HepG2 (cell line): ENCODE data around the gene DNAJA3. TPM values are rescaled to one million over a fixed set of nuclear protein-coding genes. Genes with fewer than 3 reads are reported as not detected.

Experiments used
- ADNP ChIP-seq: sonication (generic); formaldehyde crosslinking; IDR thresholded peaks from 2 replicates; pipeline ENCODE4 v1.4.0; 2020; ENCODE audit warnings: missing genetic modification reagents
- CBX5 ChIP-seq: sonication (generic); formaldehyde crosslinking; IDR thresholded peaks from 2 replicates; pipeline ENCODE4 v1.4.0; 2020; ENCODE audit warnings: missing genetic modification reagents, borderline replicate concordance
- ESRRA ChIP-seq: sonication (generic); formaldehyde crosslinking; IDR thresholded peaks from 2 replicates; pipeline ENCODE4 v1.5.1; 2020; ENCODE audit warnings: mild to moderate bottlenecking, low read depth, missing genetic modification reagents
- HOMEZ ChIP-seq: IDR thresholded peaks from 2 replicates; pipeline ENCODE4 v1.6.1; 2016; ENCODE audit warnings: low read depth
- MEIS1 ChIP-seq: sonication (generic); formaldehyde crosslinking; IDR thresholded peaks from 2 replicates; pipeline ENCODE4 v1.9.0; 2021; ENCODE audit warnings: mild to moderate bottlenecking, missing genetic modification reagents, moderate library complexity, borderline replicate concordance
- MTF2 ChIP-seq: sonication (generic); formaldehyde crosslinking; IDR thresholded peaks from 2 replicates; pipeline ENCODE4 v1.5.0; 2020; ENCODE audit warnings: missing genetic modification reagents, borderline replicate concordance
- MYC ChIP-seq: sonication (generic); formaldehyde crosslinking; IDR thresholded peaks from 2 replicates; pipeline ENCODE4 v1.9.0; 2021; ENCODE audit warnings: missing genetic modification reagents, borderline replicate concordance
- NCOA1 ChIP-seq: sonication (generic); formaldehyde crosslinking; IDR thresholded peaks from 2 replicates; pipeline ENCODE4 v1.9.0; 2021; ENCODE audit warnings: missing genetic modification reagents
- PHF20 ChIP-seq: sonication (generic); formaldehyde crosslinking; IDR thresholded peaks from 2 replicates; pipeline ENCODE4 v1.5.0; 2020; ENCODE audit warnings: mild to moderate bottlenecking, missing genetic modification reagents
- PRMT3 ChIP-seq: sonication (generic); formaldehyde crosslinking; IDR thresholded peaks from 2 replicates; pipeline ENCODE4 v1.8.1; 2022; ENCODE audit warnings: low read depth, mild to moderate bottlenecking, moderate library complexity, missing genetic modification reagents, borderline replicate concordance
- RAD51 ChIP-seq: fragments of 450-650 bp; IDR thresholded peaks from 2 replicates; pipeline ENCODE4 v1.6.1; 2016; ENCODE audit warnings: borderline replicate concordance
- TCF12 ChIP-seq, 2 experiments: fragments of 450-650 bp in 1 of 2; sonication (generic) in 1 of 2; formaldehyde crosslinking in 1 of 2; IDR thresholded peaks; 2 replicates each; pipeline versions ENCODE4 v1.6.1 to v1.8.0; 2017 to 2022; ENCODE audit warnings: antibody characterized with exemption in 1 of 2, mild to moderate bottlenecking in 1 of 2, missing genetic modification reagents in 1 of 2, moderate library complexity in 1 of 2
- TP53 ChIP-seq: sonication (generic); formaldehyde crosslinking; conservative IDR thresholded peaks from 2 replicates; pipeline ENCODE4 v1.4.0; 2020; ENCODE audit warnings: missing genetic modification reagents
- ZFP36 ChIP-seq: fragments of 150-350 bp; IDR thresholded peaks from 2 replicates; pipeline ENCODE4 v1.6.1; 2018; ENCODE audit warnings: borderline replicate concordance, low read length, low read depth; ENCODE audit not compliant: partially characterized antibody
- ZFX ChIP-seq: sonication (generic); formaldehyde crosslinking; IDR thresholded peaks from 2 replicates; pipeline ENCODE4 v1.4.0; 2020; ENCODE audit warnings: mild to moderate bottlenecking, low read depth, missing genetic modification reagents, moderate library complexity
- ZMYM2 ChIP-seq: sonication (generic); formaldehyde crosslinking; IDR thresholded peaks from 2 replicates; pipeline ENCODE4 v1.8.0; 2022; ENCODE audit warnings: mild to moderate bottlenecking, missing genetic modification reagents
- ZNF33B ChIP-seq: sonication (generic); formaldehyde crosslinking; IDR thresholded peaks from 2 replicates; pipeline ENCODE4 v1.5.1; 2020; ENCODE audit warnings: mild to moderate bottlenecking, missing genetic modification reagents
- ZNF558 ChIP-seq: sonication (generic); formaldehyde crosslinking; IDR thresholded peaks from 2 replicates; pipeline ENCODE4 v1.9.0; 2022; ENCODE audit warnings: mild to moderate bottlenecking, missing genetic modification reagents, borderline replicate concordance
- ZSCAN12 ChIP-seq: sonication (generic); formaldehyde crosslinking; IDR thresholded peaks from 2 replicates; pipeline ENCODE4 v1.9.0; 2021; ENCODE audit warnings: mild to moderate bottlenecking, missing genetic modification reagents
- polyA plus RNA-seq, 8 experiments: library from polyadenylated mRNA; depleted of rRNA in 3 of 8; stranded (reverse) in 7 of 8; unstranded in 1 of 8; fragments of >200 nt; fragmentation: Illumina TruSeq in 4 of 8; extraction: Trizol in 4 of 8; gene quantifications; 2 replicates each; pipeline versions ENCODE4 v1.2.1 to v1.2.3, GENCODE V29; 2011 to 2016; ENCODE audit warnings: low read depth in 4 of 8, missing spikeins in 1 of 8, mixed read lengths in 1 of 8; ENCODE audit not compliant: insufficient read depth in 1 of 8
- total RNA-seq, 5 experiments: library from RNA; depleted of rRNA; stranded (reverse); fragments of >200 nt; fragmentation: Illumina TruSeq; extraction: Trizol; gene quantifications; 2 replicates each; pipeline ENCODE4 v1.2.3, GENCODE V29; 2016; ENCODE audit warnings: low read depth in 1 of 5
- TF ChIP-seq, protein P1 (sequence below): IDR thresholded peaks from 2 replicates; pipeline ENCODE4 v1.6.1; 2016; ENCODE audit warnings: mild to moderate bottlenecking, missing biosample characterization, missing genetic modification reagents
- TF ChIP-seq, protein P2 (sequence below): sonication (generic); formaldehyde crosslinking; IDR thresholded peaks from 2 replicates; pipeline ENCODE4 v1.4.0; 2020; ENCODE audit warnings: mild to moderate bottlenecking, missing genetic modification reagents, borderline replicate concordance
- TF ChIP-seq, protein P3 (sequence below): sonication (generic); formaldehyde crosslinking; IDR thresholded peaks from 2 replicates; pipeline ENCODE4 v1.8.0; 2022; ENCODE audit warnings: low read depth, missing genetic modification reagents

The DNAJA3 gene
- total and polyA plus RNA-seq, 2 of the 13 experiments (the other 11 are each of a cell fraction or from before 2014, with no cell fraction given), result 77.0 to 83.3 TPM

GRCh38 chr16:4426021-4426684, 485 bp downstream of the DNAJA3 start (continued):
- no peak for TF ChIP-seq ADNP (CRISPR knock-in tag)
- no peak for TF ChIP-seq MTF2 (CRISPR knock-in tag)
- no peak for TF ChIP-seq TCF12 (IDR thresholded peaks at IDR 0.05)
- no peak for TF ChIP-seq TCF12 (CRISPR knock-in tag; IDR thresholded peaks at IDR 0.05)
- TF ChIP-seq MEIS1 (CRISPR knock-in tag), result peak; percentile 96
- no peak for TF ChIP-seq ZFP36
- no peak; the same call in 1 of the 2 replicates for TF ChIP-seq PHF20 (CRISPR knock-in tag)
- TF ChIP-seq CBX5 (CRISPR knock-in tag), result peak; percentile 14; the same call in 1 of the 2 replicates
- TF ChIP-seq ZNF558 (CRISPR knock-in tag), result no peak; the same call in 1 of the 2 replicates
- TF ChIP-seq ZNF33B (CRISPR knock-in tag), result no peak; the same call in 1 of the 2 replicates
- TF ChIP-seq ZMYM2 (CRISPR knock-in tag), result no peak
- peak; percentile 78 for TF ChIP-seq MYC
- TF ChIP-seq ESRRA (CRISPR knock-in tag), result peak; percentile 84; the same call in 1 of the 2 replicates
- peak; percentile 96 for TF ChIP-seq ZFX
- peak; percentile 54; the same call in 1 of the 2 replicates for TF ChIP-seq NCOA1 (CRISPR knock-in tag)
- TF ChIP-seq, protein P1, sequence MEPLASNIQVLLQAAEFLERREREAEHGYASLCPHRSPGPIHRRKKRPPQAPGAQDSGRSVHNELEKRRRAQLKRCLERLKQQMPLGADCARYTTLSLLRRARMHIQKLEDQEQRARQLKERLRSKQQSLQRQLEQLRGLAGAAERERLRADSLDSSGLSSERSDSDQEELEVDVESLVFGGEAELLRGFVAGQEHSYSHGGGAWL (CRISPR knock-in tag), result peak; percentile 22; the same call in 1 of the 2 replicates
- TF ChIP-seq RAD51, result no peak
- TF ChIP-seq ZSCAN12 (CRISPR knock-in tag), result no peak
- TF ChIP-seq TP53 (CRISPR knock-in tag), result no peak
- no peak for TF ChIP-seq HOMEZ (CRISPR knock-in tag)
- TF ChIP-seq, protein P2, sequence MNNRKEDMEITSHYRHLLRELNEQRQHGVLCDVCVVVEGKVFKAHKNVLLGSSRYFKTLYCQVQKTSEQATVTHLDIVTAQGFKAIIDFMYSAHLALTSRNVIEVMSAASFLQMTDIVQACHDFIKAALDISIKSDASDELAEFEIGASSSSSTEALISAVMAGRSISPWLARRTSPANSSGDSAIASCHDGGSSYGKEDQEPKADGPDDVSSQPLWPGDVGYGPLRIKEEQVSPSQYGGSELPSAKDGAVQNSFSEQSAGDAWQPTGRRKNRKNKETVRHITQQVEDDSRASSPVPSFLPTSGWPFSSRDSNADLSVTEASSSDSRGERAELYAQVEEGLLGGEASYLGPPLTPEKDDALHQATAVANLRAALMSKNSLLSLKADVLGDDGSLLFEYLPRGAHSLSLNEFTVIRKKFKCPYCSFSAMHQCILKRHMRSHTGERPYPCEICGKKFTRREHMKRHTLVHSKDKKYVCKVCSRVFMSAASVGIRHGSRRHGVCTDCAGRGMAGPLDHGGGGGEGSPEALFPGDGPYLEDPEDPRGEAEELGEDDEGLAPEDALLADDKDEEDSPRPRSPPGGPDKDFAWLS (CRISPR knock-in tag), result peak; percentile 90; the same call in 1 of the 2 replicates
- TF ChIP-seq PRMT3, result no peak
- TF ChIP-seq, protein P3, sequence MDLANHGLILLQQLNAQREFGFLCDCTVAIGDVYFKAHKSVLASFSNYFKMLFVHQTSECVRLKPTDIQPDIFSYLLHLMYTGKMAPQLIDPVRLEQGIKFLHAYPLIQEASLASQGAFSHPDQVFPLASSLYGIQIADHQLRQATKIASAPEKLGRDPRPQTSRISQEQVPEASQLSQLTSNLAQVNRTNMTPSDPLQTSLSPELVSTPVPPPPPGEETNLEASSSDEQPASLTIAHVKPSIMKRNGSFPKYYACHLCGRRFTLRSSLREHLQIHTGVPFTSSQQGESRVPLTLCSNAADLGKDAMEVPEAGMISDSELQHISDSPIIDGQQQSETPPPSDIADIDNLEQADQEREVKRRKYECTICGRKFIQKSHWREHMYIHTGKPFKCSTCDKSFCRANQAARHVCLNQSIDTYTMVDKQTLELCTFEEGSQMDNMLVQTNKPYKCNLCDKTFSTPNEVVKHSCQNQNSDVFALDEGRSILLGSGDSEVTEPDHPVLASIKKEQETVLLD (CRISPR knock-in tag), result no peak
